ENCODE results near the gene FABP6. TPM values are rescaled to one million over a fixed set of nuclear protein-coding genes. Genes with fewer than 3 reads are reported as not detected.
A peak's percentile ranks its signal among the peaks of the same experiment; 100 is the strongest.

FABP6 gene
- total RNA-seq, 1 experiment from 2014 or later = 0.52 TPM

- ChIA-PET CTCF (interaction anchor here (0.5 to 1.2 kb wide), 6 partner anchors 13 to 188 kb away, joined by 3 to 9 read pairs (median 4); partner anchors contain the start of gene TTC1), POLR2A (ENCODE audit: low non-redundant PET) (interaction anchor here (0.6 to 0.7 kb wide), 2 partner anchors 22 to 144 kb away, joined by 4 to 7 read pairs; no protein-coding TSS in a partner anchor)
- intact Hi-C loops (cut with micrococcal nuclease; ENCODE audit: unreplicated experiment) = loop anchor here (5.0 kb wide), 1 partner anchor 165 kb away; no protein-coding TSS in a partner anchor
- no peaks in the 10 kb centered on the region for H3K36me3 ChIP-seq (ENCODE audit: insufficient read depth, low read length, poor library complexity, severe bottlenecking)
- peaks cover 31% of the 10 kb centered on the region for H3K4me1 ChIP-seq (ENCODE audit: insufficient read depth, low read length, poor library complexity, severe bottlenecking)
- no peaks in the 10 kb centered on the region for H3K9me3 ChIP-seq (ENCODE audit: low read depth, low read length, poor library complexity, severe bottlenecking)
- BruUV-seq (replicated peaks) = no TSS peak
- H3K27me3 ChIP-seq (replicated peaks; ENCODE audit: insufficient read depth, low read depth, low read length, poor library complexity) = no peaks in the 10 kb centered on the region
- H3K4me3 ChIP-seq (ENCODE audit: low read depth, low read length, poor library complexity, severe bottlenecking) = no peak overlapping the region
- TF ChIP-seq EZH2 (IDR thresholded peaks at IDR 0.05; ENCODE audit: borderline replicate concordance, low read depth, low read length, poor library complexity, severe bottlenecking) (no peak), CTCF (conservative IDR thresholded peaks at IDR 0.05; ENCODE audit: low read depth, low read length) (no peak)
- DNase-seq (ENCODE audit: low spot score) = peak; percentile 94
- H3K27ac ChIP-seq (ENCODE audit: low read depth, low read length, poor library complexity, severe bottlenecking) = peak overlapping the region; percentile 82
Measured at GRCh38 chr5:160197341-160198144, 31.8 kb upstream of the FABP6 start.

- Histone ChIP-seq H3K9me3 (ENCODE audit: low read depth, low read length, poor library complexity, severe bottlenecking) (no peaks in the 10 kb centered on the region), H3K27me3 (replicated peaks; ENCODE audit: insufficient read depth, low read depth, low read length, poor library complexity) (no peaks in the 10 kb centered on the region), H3K27ac (ENCODE audit: low read depth, low read length, poor library complexity, severe bottlenecking) (peak overlapping the region; percentile 82), H3K4me3 (ENCODE audit: low read depth, low read length, poor library complexity, severe bottlenecking) (no peak overlapping the region), H3K4me1 (ENCODE audit: insufficient read depth, low read length, poor library complexity, severe bottlenecking) (peaks cover 31% of the 10 kb centered on the region), H3K36me3 (ENCODE audit: insufficient read depth, low read length, poor library complexity, severe bottlenecking) (no peaks in the 10 kb centered on the region)
- intact Hi-C loops (cut with micrococcal nuclease; ENCODE audit: unreplicated experiment) = loop anchor here (5.0 kb wide), 1 partner anchor 166 kb away; no protein-coding TSS in a partner anchor
- TF ChIP-seq EZH2 (IDR thresholded peaks at IDR 0.05; ENCODE audit: borderline replicate concordance, low read depth, low read length, poor library complexity, severe bottlenecking) = no peak
- no peak for TF ChIP-seq CTCF (conservative IDR thresholded peaks at IDR 0.05; ENCODE audit: low read depth, low read length)
- POLR2A ChIA-PET (ENCODE audit: low non-redundant PET) = interaction anchor here (0.6 kb wide), 1 partner anchor 144 kb away, joined by 7 read pairs; no protein-coding TSS in a partner anchor
- CTCF ChIA-PET = interaction anchor here (0.5 to 1.2 kb wide), 3 partner anchors 74 to 176 kb away, joined by 3 to 9 read pairs (median 3); no protein-coding TSS in a partner anchor
- peak; percentile 39 for DNase-seq (ENCODE audit: low spot score)
- BruUV-seq (replicated peaks) = no TSS peak
Measured at GRCh38 chr5:160198146-160198545, 31.2 kb upstream of the FABP6 start.

GRCh38 chr5:160198841-160199409, 30.4 kb upstream of the FABP6 start:
- Histone ChIP-seq H3K27ac (ENCODE audit: low read depth, low read length, poor library complexity, severe bottlenecking) (peak overlapping the region; percentile 82), H3K27me3 (replicated peaks; ENCODE audit: insufficient read depth, low read depth, low read length, poor library complexity) (no peaks in the 10 kb centered on the region), H3K9me3 (ENCODE audit: low read depth, low read length, poor library complexity, severe bottlenecking) (no peaks in the 10 kb centered on the region), H3K36me3 (ENCODE audit: insufficient read depth, low read length, poor library complexity, severe bottlenecking) (no peaks in the 10 kb centered on the region), H3K4me1 (ENCODE audit: insufficient read depth, low read length, poor library complexity, severe bottlenecking) (peaks cover 31% of the 10 kb centered on the region), H3K4me3 (ENCODE audit: low read depth, low read length, poor library complexity, severe bottlenecking) (no peak overlapping the region)
- no peak for TF ChIP-seq EZH2 (IDR thresholded peaks at IDR 0.05; ENCODE audit: borderline replicate concordance, low read depth, low read length, poor library complexity, severe bottlenecking)
- TF ChIP-seq CTCF (conservative IDR thresholded peaks at IDR 0.05; ENCODE audit: low read depth, low read length) = no peak
- CTCF ChIA-PET = no interaction called here
- intact Hi-C loops (cut with micrococcal nuclease; ENCODE audit: unreplicated experiment) = loop anchor here (1.0 to 5.0 kb wide), 2 partner anchors 146 to 167 kb away; no protein-coding TSS in a partner anchor
- POLR2A ChIA-PET (ENCODE audit: low non-redundant PET) = no interaction called here
- no peak for DNase-seq (ENCODE audit: low spot score)
- no TSS peak for BruUV-seq (replicated peaks)
